Type B pancreatic cell (in vitro differentiated cells): ENCODE results near the gene MT1F. TPM values are rescaled to one million over a fixed set of nuclear protein-coding genes. Genes with fewer than 3 reads are reported as not detected.

Experiments used
- DNase-seq: peaks from one replicate; pipeline ENCODE4 v3.0.0; 2021; ENCODE audit warnings: mixed read lengths; ENCODE audit not compliant: unreplicated experiment; ENCODE audit errors: extremely low spot score
- H3K27ac Mint-ChIP-seq: 2 replicates; pipeline ENCODE4 v1.8.0; 2021; ENCODE audit warnings: mild to moderate bottlenecking, mixed read lengths
- H3K27me3 Mint-ChIP-seq: 2 replicates; pipeline ENCODE4 v1.8.0; 2021; ENCODE audit warnings: mixed read lengths
- H3K36me3 Mint-ChIP-seq: 2 replicates; pipeline ENCODE4 v1.8.0; 2021; ENCODE audit warnings: mixed read lengths
- H3K4me1 Mint-ChIP-seq: one replicate; pipeline ENCODE4 v1.8.0; 2021; ENCODE audit warnings: mixed read lengths; ENCODE audit not compliant: unreplicated experiment
- H3K4me3 Mint-ChIP-seq: 2 replicates; pipeline ENCODE4 v1.8.0; 2021; ENCODE audit warnings: mild to moderate bottlenecking, mixed read lengths
- H3K9me3 Mint-ChIP-seq: 2 replicates; pipeline ENCODE4 v1.8.0; 2021; ENCODE audit warnings: mixed read lengths
- CTCF ChIP-seq: fragments of 200-600 bp; sonication (generic); conservative IDR thresholded peaks from 2 replicates; pipeline ENCODE4 v1.5.0; 2021; ENCODE audit warnings: antibody characterized with exemption, mild to moderate bottlenecking
- total RNA-seq: library from RNA; stranded (reverse); gene quantifications from 2 replicates; pipeline ENCODE4 v1.2.1, GENCODE V29; 2021; ENCODE audit warnings: low replicate concordance

Gene MT1F
- total RNA-seq, 1 donor from 2014 or later = 6.5 TPM

GRCh38 chr16:56637814-56638750 lies 19.7 kb upstream of the MT1F start, which contains the start of gene MT1A:
MT1A (plus strand) TSS chr16:56638666; CDS start chr16:56638739, 73 bp downstream.
- Mint-ChIP-seq H3K27ac (no peak within 1 kb of the TSS), H3K4me3 (peak within 1 kb of the TSS; percentile 81), H3K4me1 (peaks cover 5% of the 10 kb centered on the region), H3K9me3 (no peaks in the 10 kb centered on the region), H3K36me3 (no peaks in the 10 kb centered on the region), H3K27me3 (peaks cover 97% of the 10 kb centered on the region)
- DNase-seq = no peak
- no peak for TF ChIP-seq CTCF

DNA sequence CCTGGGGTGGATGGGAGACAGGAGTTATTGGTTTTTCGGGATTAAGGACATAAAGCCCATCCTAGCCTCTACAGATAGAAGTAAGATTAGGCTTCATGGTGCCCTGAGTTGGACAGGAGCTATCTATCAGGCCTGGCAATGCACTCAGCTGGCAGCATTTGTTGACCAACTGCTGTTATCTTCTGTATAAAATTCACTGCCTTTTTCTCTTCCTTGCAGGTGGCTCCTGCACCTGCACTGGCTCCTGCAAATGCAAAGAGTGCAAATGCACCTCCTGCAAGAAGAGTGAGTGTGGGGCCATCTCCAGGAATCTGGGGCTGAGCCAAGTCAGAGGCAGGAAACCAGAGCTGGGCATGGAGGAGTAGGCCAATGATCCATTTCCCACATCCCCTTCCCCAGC lies 18.7 kb upstream of the MT1F start:
- TF ChIP-seq CTCF = no peak
- Mint-ChIP-seq H3K27me3 (peaks cover 95% of the 10 kb centered on the region), H3K9me3 (no peaks in the 10 kb centered on the region), H3K4me1 (peaks cover 5% of the 10 kb centered on the region), H3K36me3 (no peaks in the 10 kb centered on the region), H3K4me3 (no peak overlapping the region), H3K27ac (no peak overlapping the region)
- no peak for DNase-seq

DNA sequence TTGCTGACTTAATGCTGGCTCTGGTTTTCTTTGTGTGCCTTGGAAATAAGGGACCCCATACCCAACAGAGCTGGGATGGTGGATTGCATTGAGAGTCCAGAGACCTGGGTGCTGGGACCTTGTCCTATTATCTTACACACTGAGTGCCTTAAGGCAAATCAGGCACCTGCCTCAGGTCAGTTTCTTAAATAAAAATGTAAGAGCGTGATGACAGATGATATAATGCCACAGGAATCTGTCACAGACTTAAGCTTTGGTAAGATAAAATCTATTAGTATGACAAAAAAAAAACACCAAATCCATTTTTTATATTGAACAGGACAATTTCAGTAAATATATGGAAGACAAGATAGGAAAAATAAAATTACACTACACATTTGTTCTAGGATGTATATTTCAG lies 17.7 kb upstream of the MT1F start:
- H3K27ac Mint-ChIP-seq = no peak overlapping the region
- no peak overlapping the region for H3K4me3 Mint-ChIP-seq
- H3K36me3 Mint-ChIP-seq = no peaks in the 10 kb centered on the region
- no peaks in the 10 kb centered on the region for H3K9me3 Mint-ChIP-seq
- TF ChIP-seq CTCF = no peak
- peaks cover 95% of the 10 kb centered on the region for H3K27me3 Mint-ChIP-seq
- peaks cover 5% of the 10 kb centered on the region for H3K4me1 Mint-ChIP-seq
- DNase-seq = no peak

DNA sequence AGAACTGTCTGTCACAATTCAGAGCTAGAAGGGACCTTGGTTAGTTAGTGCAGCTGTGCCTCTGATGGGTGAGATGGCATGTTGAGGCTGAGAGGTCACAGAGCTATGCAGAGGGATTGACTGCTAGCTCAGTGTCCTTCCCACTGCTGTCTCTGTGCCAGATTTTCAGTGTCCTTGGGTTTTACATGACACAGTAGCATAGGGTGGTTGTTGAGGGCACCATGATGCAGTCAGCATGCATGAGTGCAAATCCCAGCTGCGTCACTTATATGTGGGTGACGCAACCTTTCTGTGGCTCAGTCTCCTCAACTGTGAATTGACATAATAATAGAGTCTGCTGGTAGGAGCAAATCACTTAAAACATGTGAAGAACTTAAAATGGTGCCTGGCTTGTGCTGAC lies 16.6 kb upstream of the MT1F start:
- TF ChIP-seq CTCF = no peak
- H3K27me3 Mint-ChIP-seq = peaks cover 97% of the 10 kb centered on the region
- H3K4me1 Mint-ChIP-seq = peaks cover 5% of the 10 kb centered on the region
- no peak overlapping the region for H3K4me3 Mint-ChIP-seq
- no peak overlapping the region for H3K27ac Mint-ChIP-seq
- no peaks in the 10 kb centered on the region for H3K36me3 Mint-ChIP-seq
- no peak for DNase-seq
- H3K9me3 Mint-ChIP-seq = no peaks in the 10 kb centered on the region

- Mint-ChIP-seq H3K36me3 (no peaks in the 10 kb centered on the region), H3K4me1 (no peaks in the 10 kb centered on the region), H3K9me3 (no peaks in the 10 kb centered on the region), H3K27me3 (peaks cover 96% of the 10 kb centered on the region), H3K4me3 (peak overlapping the region; percentile 44), H3K27ac (no peak overlapping the region)
- peak; percentile 38 for TF ChIP-seq CTCF
- no peak for DNase-seq
Observed at GRCh38 chr16:56643080-56643778, 14.5 kb upstream of the MT1F start.
